Keratinocyte (primary cell): Measurements from ENCODE around the gene ZNF132.

Experiments used
- EZH2 ChIP-seq: IDR thresholded peaks from one replicate; pipeline ENCODE4 v1.6.1; 2012; ENCODE audit warnings: inconsistent platforms, mild to moderate bottlenecking, low read length, moderate library complexity
- TF ChIP-seq, protein P1 (sequence below), 3 experiments: IDR thresholded peaks in 1 of 3; conservative IDR thresholded peaks in 1 of 3; optimal IDR thresholded peaks in 1 of 3; 2 replicates in 2 of 3; 3 replicates in 1 of 3; pipeline versions ENCODE3 to v1.5.1; 2011; ENCODE audit warnings: low read length in 3 of 3, mild to moderate bottlenecking in 3 of 3, moderate library complexity in 2 of 3, control low read depth in 1 of 3, inconsistent platforms in 1 of 3; ENCODE audit not compliant: insufficient read depth in 2 of 3; ENCODE audit errors: extremely low read depth in 1 of 3

DNA sequence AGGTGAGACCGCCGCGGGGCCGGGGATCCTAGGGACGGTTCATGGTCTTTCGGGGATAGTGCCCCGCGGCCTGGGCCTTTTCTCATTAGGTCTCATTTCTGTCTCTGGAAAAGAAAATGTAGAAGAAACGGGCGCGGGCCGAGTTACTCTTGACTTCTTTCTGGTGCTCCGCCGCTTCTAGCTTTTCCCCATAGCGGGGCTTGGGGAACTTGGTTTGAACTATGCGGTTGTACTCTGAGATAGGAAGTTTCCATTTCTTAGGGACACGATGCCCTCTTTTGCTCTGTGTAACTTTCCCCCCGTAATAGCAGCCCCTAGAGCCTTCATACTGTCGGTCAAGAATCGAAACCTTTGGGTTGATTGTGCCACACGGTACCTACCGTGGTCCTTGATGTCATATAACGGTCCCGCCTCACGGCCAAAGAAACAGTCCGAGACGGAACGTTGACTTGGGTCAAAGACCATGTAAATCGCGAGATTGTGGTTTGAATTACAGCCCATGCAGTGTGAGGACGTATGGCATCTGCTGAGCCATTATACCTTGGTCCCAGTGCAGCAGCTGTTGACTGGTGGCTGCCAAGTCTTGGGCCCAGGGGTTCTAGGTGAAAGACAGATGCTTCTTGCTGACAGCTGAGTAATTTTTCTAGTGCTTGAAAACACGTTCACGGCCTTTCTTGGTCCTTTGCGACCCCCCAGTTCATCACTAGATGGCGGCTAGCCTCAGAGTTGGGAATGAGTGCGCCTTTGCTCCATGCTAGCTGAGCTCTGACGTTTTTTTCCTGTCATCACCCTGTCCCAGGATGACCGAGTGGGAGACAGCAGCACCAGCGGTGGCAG is 52.4 kb downstream of the ZNF132 start:
- TF ChIP-seq, protein P1, sequence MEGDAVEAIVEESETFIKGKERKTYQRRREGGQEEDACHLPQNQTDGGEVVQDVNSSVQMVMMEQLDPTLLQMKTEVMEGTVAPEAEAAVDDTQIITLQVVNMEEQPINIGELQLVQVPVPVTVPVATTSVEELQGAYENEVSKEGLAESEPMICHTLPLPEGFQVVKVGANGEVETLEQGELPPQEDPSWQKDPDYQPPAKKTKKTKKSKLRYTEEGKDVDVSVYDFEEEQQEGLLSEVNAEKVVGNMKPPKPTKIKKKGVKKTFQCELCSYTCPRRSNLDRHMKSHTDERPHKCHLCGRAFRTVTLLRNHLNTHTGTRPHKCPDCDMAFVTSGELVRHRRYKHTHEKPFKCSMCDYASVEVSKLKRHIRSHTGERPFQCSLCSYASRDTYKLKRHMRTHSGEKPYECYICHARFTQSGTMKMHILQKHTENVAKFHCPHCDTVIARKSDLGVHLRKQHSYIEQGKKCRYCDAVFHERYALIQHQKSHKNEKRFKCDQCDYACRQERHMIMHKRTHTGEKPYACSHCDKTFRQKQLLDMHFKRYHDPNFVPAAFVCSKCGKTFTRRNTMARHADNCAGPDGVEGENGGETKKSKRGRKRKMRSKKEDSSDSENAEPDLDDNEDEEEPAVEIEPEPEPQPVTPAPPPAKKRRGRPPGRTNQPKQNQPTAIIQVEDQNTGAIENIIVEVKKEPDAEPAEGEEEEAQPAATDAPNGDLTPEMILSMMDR (optimal IDR thresholded peaks at IDR 0.05 in 1 of 3, IDR thresholded peaks at IDR 0.05 in 1 of 3, conservative IDR thresholded peaks at IDR 0.05 in 1 of 3; ENCODE audit: extremely low read depth in 1 of 3, insufficient read depth in 2 of 3, low read length in 3 of 3), result no peak
- no peak for TF ChIP-seq EZH2
